Activated naive CD4-positive, alpha-beta T cell treated with anti-CD3 and anti-CD28 coated beads for 36 hours (primary cell): ENCODE results near the gene ANTXR1. TPM values are rescaled to one million over a fixed set of nuclear protein-coding genes. Genes with fewer than 3 reads are reported as not detected.

Source experiments
- CTCF ChIA-PET: fragments of 350-600 bp; sonication (Branson Sonifier 250); formaldehyde crosslinking; loops from one replicate; lab custom pipeline; 2021; ENCODE audit warnings: antibody characterized with exemption; lab: Charles Lee
- DNase-seq: peaks from one replicate; pipeline ENCODE4 v3.0.0-alpha.2; 2020
- H3K27ac Mint-ChIP-seq: one replicate; pipeline ENCODE4 v1.8.0; 2021; ENCODE audit warnings: mild to moderate bottlenecking, mixed read lengths
- H3K27me3 Mint-ChIP-seq: one replicate; pipeline ENCODE4 v1.8.0; 2021; ENCODE audit warnings: low read depth, mixed read lengths
- H3K36me3 Mint-ChIP-seq: one replicate; pipeline ENCODE4 v1.8.0; 2021; ENCODE audit warnings: low read depth, mixed read lengths
- H3K4me1 Mint-ChIP-seq: one replicate; pipeline ENCODE4 v1.8.0; 2021; ENCODE audit warnings: low read depth, mixed read lengths
- H3K4me3 Mint-ChIP-seq: one replicate; pipeline ENCODE4 v1.8.0; 2021; ENCODE audit warnings: mild to moderate bottlenecking, moderate library complexity, mixed read lengths
- H3K9me3 Mint-ChIP-seq: one replicate; pipeline ENCODE4 v1.8.0; 2021; ENCODE audit warnings: mixed read lengths
- intact Hi-C: fragments of 100-400 bp; cut with micrococcal nuclease; formaldehyde crosslinking; loops from one replicate; pipeline ENCODE4 v1.15.1; 2023
- total RNA-seq, 2 experiments: library from RNA; stranded (reverse); gene quantifications; one replicate each; pipeline ENCODE4 v1.2.3, GENCODE V29; 2021

ANTXR1 gene
- total RNA-seq, 2 experiments from 2014 or later: 0.17 TPM; not detected in 1

DNA sequence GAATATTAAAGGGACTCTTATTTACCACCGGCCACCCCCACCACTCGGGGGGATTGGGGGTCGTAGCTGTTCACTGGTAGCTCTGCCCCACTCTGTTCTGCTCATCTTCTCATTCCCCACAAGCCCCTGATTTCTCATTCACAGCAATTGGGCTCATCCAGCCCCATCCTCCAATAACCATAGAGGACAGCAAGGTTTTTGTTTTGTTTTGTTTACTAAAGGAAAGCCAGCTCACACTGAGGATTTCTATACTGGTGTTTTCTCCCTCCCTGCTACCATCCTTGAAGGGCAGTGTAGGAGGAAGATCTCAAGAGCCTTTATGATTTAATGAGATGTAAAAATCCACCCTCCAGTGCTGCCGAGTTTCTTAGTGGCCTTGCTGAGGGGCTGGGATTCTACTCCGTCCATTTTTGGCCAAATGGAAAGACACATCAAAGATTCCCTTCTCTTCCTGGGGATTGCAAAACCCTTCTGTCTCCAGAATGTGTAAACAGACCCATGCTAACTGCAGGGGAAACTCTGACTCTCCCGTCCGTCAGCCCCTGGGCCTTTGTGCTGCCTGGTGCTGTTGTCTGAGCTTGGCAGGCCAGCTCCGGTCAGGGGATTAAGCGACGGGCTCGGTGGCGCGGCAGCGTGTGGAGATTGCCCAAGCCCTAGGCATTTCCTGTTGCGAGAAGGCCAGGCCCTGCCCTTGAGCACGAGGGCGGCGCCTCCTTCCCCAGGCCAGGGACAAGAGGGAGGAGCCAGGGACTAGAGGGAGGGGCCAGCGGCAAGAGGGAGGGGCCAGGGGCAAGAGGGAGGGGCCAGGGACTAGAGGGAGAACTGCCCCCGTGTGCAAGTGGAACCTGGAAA, 165.0 kb downstream of the ANTXR1 start:
- Mint-ChIP-seq H3K27me3 (peaks cover 3% of the 10 kb centered on the region), H3K9me3 (no peaks in the 10 kb centered on the region), H3K27ac (no peak overlapping the region), H3K36me3 (no peaks in the 10 kb centered on the region), H3K4me3 (no peak overlapping the region), H3K4me1 (peaks cover 4% of the 10 kb centered on the region)
- intact Hi-C loops: no loop called here
- CTCF ChIA-PET: no interaction called here
- peak; percentile 12 for DNase-seq

DNA sequence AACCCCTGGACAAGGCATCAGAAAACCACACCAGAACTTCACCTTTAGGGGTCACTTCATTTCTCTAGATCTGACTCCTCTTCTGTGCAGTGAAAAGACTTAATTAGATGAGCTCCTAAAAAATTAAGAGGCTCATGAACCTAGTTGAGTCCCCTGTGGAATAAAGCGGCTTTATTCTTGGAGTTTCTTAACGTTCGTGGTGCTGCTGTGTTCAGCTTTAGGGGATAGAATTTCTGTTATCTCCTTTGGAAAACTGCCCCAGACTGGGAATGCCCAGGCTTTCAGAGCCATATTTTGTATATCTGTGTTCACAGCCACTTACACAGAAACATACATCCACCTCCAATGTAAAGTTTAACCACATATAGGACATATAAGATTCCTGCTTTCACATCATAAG, 165.8 kb downstream of the ANTXR1 start:
- Mint-ChIP-seq H3K27ac (no peak overlapping the region), H3K27me3 (peaks cover 3% of the 10 kb centered on the region), H3K4me1 (peaks cover 4% of the 10 kb centered on the region), H3K4me3 (no peak overlapping the region), H3K9me3 (no peaks in the 10 kb centered on the region), H3K36me3 (no peaks in the 10 kb centered on the region)
- DNase-seq: no peak
- CTCF ChIA-PET: no interaction called here
- intact Hi-C loops: no loop called here

- intact Hi-C loops: no loop called here
- H3K4me3 Mint-ChIP-seq: no peak overlapping the region
- peaks cover 4% of the 10 kb centered on the region for H3K4me1 Mint-ChIP-seq
- no peak for DNase-seq
- no peak overlapping the region for H3K27ac Mint-ChIP-seq
- H3K36me3 Mint-ChIP-seq: no peaks in the 10 kb centered on the region
- no peaks in the 10 kb centered on the region for H3K9me3 Mint-ChIP-seq
- CTCF ChIA-PET: no interaction called here
- H3K27me3 Mint-ChIP-seq: peaks cover 3% of the 10 kb centered on the region
These were observed 167.2 kb downstream of the ANTXR1 start for GRCh38 chr2:69180227-69180626.

GRCh38 chr2:69180974-69181373, 168.0 kb downstream of the ANTXR1 start:
- Mint-ChIP-seq H3K27ac (no peak overlapping the region), H3K4me3 (no peak overlapping the region), H3K36me3 (no peaks in the 10 kb centered on the region), H3K9me3 (no peaks in the 10 kb centered on the region), H3K4me1 (peaks cover 4% of the 10 kb centered on the region), H3K27me3 (peaks cover 3% of the 10 kb centered on the region)
- intact Hi-C loops: no loop called here
- no peak for DNase-seq
- CTCF ChIA-PET: no interaction called here

GRCh38 chr2:69181806-69182427, 168.9 kb downstream of the ANTXR1 start:
- Mint-ChIP-seq H3K27ac (no peak overlapping the region), H3K27me3 (peaks cover 3% of the 10 kb centered on the region), H3K9me3 (no peaks in the 10 kb centered on the region), H3K4me3 (no peak overlapping the region), H3K4me1 (peaks cover 4% of the 10 kb centered on the region), H3K36me3 (no peaks in the 10 kb centered on the region)
- DNase-seq: no peak
- intact Hi-C loops: no loop called here
- CTCF ChIA-PET: no interaction called here

DNA sequence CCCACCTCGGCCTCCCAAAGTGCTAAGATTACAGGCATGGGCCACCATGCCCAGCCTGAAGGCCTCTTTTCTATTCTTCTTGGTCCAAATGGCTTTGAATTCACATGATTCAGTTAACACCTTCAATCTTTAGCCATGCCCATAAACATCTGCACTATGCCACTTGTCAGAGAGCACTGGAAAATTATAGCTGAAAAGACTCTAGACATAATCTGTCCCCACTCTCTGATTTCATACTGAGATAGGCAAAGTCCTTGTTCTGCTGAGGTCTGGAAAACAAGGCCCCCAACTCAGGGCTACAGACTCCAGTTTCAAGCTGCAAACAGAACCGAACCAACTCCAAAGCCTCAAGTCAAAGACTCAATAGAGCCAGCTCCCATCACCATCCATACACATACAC, 170.7 kb downstream of the ANTXR1 start:
- Mint-ChIP-seq H3K9me3 (no peaks in the 10 kb centered on the region), H3K4me3 (no peak overlapping the region), H3K36me3 (no peaks in the 10 kb centered on the region), H3K4me1 (no peaks in the 10 kb centered on the region), H3K27me3 (peaks cover 3% of the 10 kb centered on the region), H3K27ac (no peak overlapping the region)
- CTCF ChIA-PET: interaction anchor here (0.7 kb wide), 1 partner anchor 10 kb away, joined by 6 read pairs; no protein-coding TSS in a partner anchor
- DNase-seq: no peak
- intact Hi-C loops: no loop called here

- Mint-ChIP-seq H3K4me3 (no peak overlapping the region), H3K27me3 (peaks cover 3% of the 10 kb centered on the region), H3K4me1 (no peaks in the 10 kb centered on the region), H3K36me3 (no peaks in the 10 kb centered on the region), H3K27ac (no peak overlapping the region), H3K9me3 (no peaks in the 10 kb centered on the region)
- no peak for DNase-seq
- intact Hi-C loops: no loop called here
- CTCF ChIA-PET: no interaction called here
These were observed 171.2 kb downstream of the ANTXR1 start for GRCh38 chr2:69184224-69184623.

- H3K27me3 Mint-ChIP-seq: peaks cover 2% of the 10 kb centered on the region
- intact Hi-C loops: no loop called here
- CTCF ChIA-PET: no interaction called here
- H3K4me3 Mint-ChIP-seq: no peak overlapping the region
- H3K27ac Mint-ChIP-seq: no peak overlapping the region
- DNase-seq: no peak
- no peaks in the 10 kb centered on the region for H3K4me1 Mint-ChIP-seq
- no peaks in the 10 kb centered on the region for H3K9me3 Mint-ChIP-seq
- H3K36me3 Mint-ChIP-seq: no peaks in the 10 kb centered on the region
These were observed 172.8 kb downstream of the ANTXR1 start for GRCh38 chr2:69185807-69186206.

DNA sequence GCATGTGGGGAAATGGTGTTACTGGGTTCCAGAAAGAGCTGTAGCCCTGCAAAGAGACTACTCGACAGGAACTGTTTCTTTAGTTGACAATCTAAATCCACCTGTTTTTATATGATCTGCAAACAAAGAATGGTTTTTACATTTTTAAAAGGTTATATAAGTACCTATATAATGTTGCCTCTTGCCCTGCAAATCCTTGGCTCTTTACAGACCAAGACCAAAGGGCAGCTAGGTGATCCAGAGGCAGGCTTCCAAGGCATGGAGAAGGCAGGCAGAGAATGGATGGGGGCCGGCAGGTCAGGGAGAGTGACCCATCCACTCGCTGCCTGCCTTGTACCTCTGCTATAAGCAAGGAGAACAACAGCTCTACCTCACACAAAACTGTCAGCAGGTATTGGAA, 173.6 kb downstream of the ANTXR1 start:
- H3K27ac Mint-ChIP-seq: no peak overlapping the region
- H3K36me3 Mint-ChIP-seq: no peaks in the 10 kb centered on the region
- no peak overlapping the region for H3K4me3 Mint-ChIP-seq
- H3K4me1 Mint-ChIP-seq: no peaks in the 10 kb centered on the region
- intact Hi-C loops: no loop called here
- no peaks in the 10 kb centered on the region for H3K9me3 Mint-ChIP-seq
- H3K27me3 Mint-ChIP-seq: no peaks in the 10 kb centered on the region
- CTCF ChIA-PET: interaction anchor here (0.5 kb wide), 1 partner anchor 9 kb away, joined by 4 read pairs; no protein-coding TSS in a partner anchor
- DNase-seq: no peak

- H3K27ac Mint-ChIP-seq: no peak overlapping the region
- H3K4me1 Mint-ChIP-seq: no peaks in the 10 kb centered on the region
- no peaks in the 10 kb centered on the region for H3K9me3 Mint-ChIP-seq
- no peaks in the 10 kb centered on the region for H3K36me3 Mint-ChIP-seq
- DNase-seq: no peak
- H3K4me3 Mint-ChIP-seq: no peak overlapping the region
- CTCF ChIA-PET: no interaction called here
- H3K27me3 Mint-ChIP-seq: no peaks in the 10 kb centered on the region
- intact Hi-C loops: no loop called here
These were observed 175.4 kb downstream of the ANTXR1 start for GRCh38 chr2:69188182-69188900.

DNA sequence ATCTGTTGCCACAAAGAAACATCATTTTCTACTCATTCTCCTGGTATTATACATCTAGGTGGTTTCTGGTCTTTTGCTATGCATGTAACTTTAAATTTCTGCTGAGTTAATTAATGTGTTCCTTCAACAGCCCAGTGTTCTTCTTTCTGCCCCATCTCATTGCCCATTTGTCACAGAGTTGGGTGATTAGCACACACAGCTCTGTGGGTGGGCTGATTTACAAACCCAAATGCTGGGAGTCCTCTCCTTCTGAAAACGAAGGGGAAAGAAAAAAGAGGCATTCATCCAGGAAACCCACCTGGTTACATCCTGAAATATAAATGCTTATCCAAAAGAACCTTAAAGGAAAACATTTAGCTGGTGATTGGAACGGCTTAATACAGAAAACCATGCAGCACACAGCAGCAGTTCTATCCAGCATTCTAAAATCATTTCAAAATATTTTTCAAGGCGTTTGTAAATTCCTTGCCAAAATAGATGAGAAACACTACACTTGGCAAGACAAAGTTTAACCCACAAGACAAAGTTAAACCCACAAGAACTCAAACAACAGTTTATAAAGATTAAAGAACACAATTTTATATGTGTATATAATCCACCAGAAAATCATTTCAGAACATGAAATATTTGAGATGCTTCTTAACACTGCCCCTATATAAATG, 177.9 kb downstream of the ANTXR1 start:
- no peak overlapping the region for H3K27ac Mint-ChIP-seq
- DNase-seq: no peak
- H3K4me1 Mint-ChIP-seq: no peaks in the 10 kb centered on the region
- intact Hi-C loops: no loop called here
- H3K9me3 Mint-ChIP-seq: no peaks in the 10 kb centered on the region
- no peaks in the 10 kb centered on the region for H3K27me3 Mint-ChIP-seq
- CTCF ChIA-PET: no interaction called here
- no peak overlapping the region for H3K4me3 Mint-ChIP-seq
- no peaks in the 10 kb centered on the region for H3K36me3 Mint-ChIP-seq

GRCh38 chr2:69191634-69192033, 178.7 kb downstream of the ANTXR1 start:
- CTCF ChIA-PET: no interaction called here
- no peak for DNase-seq
- Mint-ChIP-seq H3K4me1 (no peaks in the 10 kb centered on the region), H3K36me3 (no peaks in the 10 kb centered on the region), H3K27me3 (no peaks in the 10 kb centered on the region), H3K27ac (no peak overlapping the region), H3K4me3 (no peak overlapping the region), H3K9me3 (no peaks in the 10 kb centered on the region)
- intact Hi-C loops: no loop called here
